GM12873 (cell line): ENCODE results near the gene NR6A1.

ENCODE experiments used
- CTCF ChIP-seq: IDR thresholded peaks from 2 replicates; pipeline ENCODE4 v1.5.1; 2012; ENCODE audit warnings: low read depth, mild to moderate bottlenecking, moderate library complexity, low read length, control low read depth; ENCODE audit not compliant: insufficient read depth; ENCODE audit errors: missing control alignments

The NR6A1 gene

GRCh38 chr9:124716808-124717207, 54.3 kb downstream of the NR6A1 start:
- TF ChIP-seq CTCF, result no peak

- no peak for TF ChIP-seq CTCF
These were observed 60.3 kb downstream of the NR6A1 start for GRCh38 chr9:124710766-124711165.

GRCh38 chr9:124709292-124709690, 61.8 kb downstream of the NR6A1 start:
- no peak for TF ChIP-seq CTCF

GRCh38 chr9:124708633-124709291, 62.3 kb downstream of the NR6A1 start:
- TF ChIP-seq CTCF, result no peak

- no peak for TF ChIP-seq CTCF
These were observed 63.0 kb downstream of the NR6A1 start for GRCh38 chr9:124708074-124708473.

- no peak for TF ChIP-seq CTCF
These were observed 63.4 kb downstream of the NR6A1 start for GRCh38 chr9:124707666-124708065.

- TF ChIP-seq CTCF, result no peak
These were observed 64.4 kb downstream of the NR6A1 start for GRCh38 chr9:124706685-124707084.
